Lung (tissue), 12 donors: ENCODE measurements around the gene RNF115. TPM values are rescaled to one million over a fixed set of nuclear protein-coding genes. Genes with fewer than 3 reads are reported as not detected.

ENCODE experiments used
- ATAC-seq: fragments of 200-7000 bp; cut with Tn5 transposase; one replicate; pipeline ENCODE4 v1.9.1; 2020; ENCODE audit warnings: moderate number of reproducible peaks; ENCODE audit not compliant: insufficient read depth, low FRiP score
- DNase-seq, 3 donors: peaks; one replicate each; pipeline ENCODE4 v3.0.0-alpha.2; 2013 to 2017
- H3K27ac ChIP-seq, 2 donors: one replicate each; pipeline ENCODE4 v1.5.1; 2013; ENCODE audit warnings: mild to moderate bottlenecking in 2 of 2, moderate library complexity in 2 of 2, control low read depth in 1 of 2, inconsistent platforms in 1 of 2, low read depth in 1 of 2, low read length in 1 of 2
- H3K27me3 ChIP-seq, 3 donors: one replicate each; pipeline ENCODE4 v1.5.1; 2013; ENCODE audit warnings: low read length in 2 of 3; ENCODE audit not compliant: control insufficient read depth in 3 of 3, insufficient read depth in 3 of 3
- H3K36me3 ChIP-seq, 4 donors: one replicate each; pipeline ENCODE4 v1.5.1; 2013; ENCODE audit warnings: low read length in 4 of 4, mild to moderate bottlenecking in 1 of 4, moderate library complexity in 1 of 4; ENCODE audit not compliant: control insufficient read depth in 4 of 4, insufficient read depth in 4 of 4
- H3K4me1 ChIP-seq, 5 donors: one replicate each; pipeline ENCODE4 v1.5.1; 2013; ENCODE audit warnings: low read length in 5 of 5, mild to moderate bottlenecking in 2 of 5, moderate library complexity in 1 of 5; ENCODE audit not compliant: control insufficient read depth in 5 of 5, insufficient read depth in 5 of 5
- H3K4me3 ChIP-seq: one replicate; pipeline ENCODE4 v1.5.1; 2013; ENCODE audit warnings: mild to moderate bottlenecking, control low read depth, moderate library complexity
- H3K9ac ChIP-seq, 2 donors: one replicate each; pipeline ENCODE4 v1.5.1; 2013; ENCODE audit warnings: low read length in 2 of 2, control low read depth in 1 of 2; ENCODE audit not compliant: insufficient read depth in 1 of 2
- H3K9me3 ChIP-seq, 4 donors: one replicate each; pipeline ENCODE4 v1.5.1; 2013; ENCODE audit warnings: low read length in 3 of 4, mild to moderate bottlenecking in 1 of 4, moderate library complexity in 1 of 4; ENCODE audit not compliant: control insufficient read depth in 4 of 4, insufficient read depth in 3 of 4
- CTCF ChIP-seq: IDR thresholded peaks from 2 replicates; pipeline ENCODE4 v1.5.1; 2012; ENCODE audit warnings: mild to moderate bottlenecking; ENCODE audit errors: control extremely low read depth, extremely low read depth
- WGBS, 2 donors: extraction: QIAGEN DNeasy Blood & Tissue Kit; methylation state at CpG; one replicate each; pipeline ENCODE4 v1.1.7; 2013; 5-methylcytosine and 5-hydroxymethylcytosine counted together
- polyA plus RNA-seq, 2 donors: library from polyadenylated mRNA; stranded (reverse); fragments of 200-250 nt; gene quantifications; one replicate each; pipeline ENCODE4 v1.2.1, GENCODE V29; 2013
- total RNA-seq, 2 donors: library from RNA; depleted of rRNA in 1 of 2; stranded (reverse); fragments of >200 nt in 1 of 2; gene quantifications; one replicate each; pipeline ENCODE4 v1.2.1, GENCODE V29; 2014 to 2021
- donor health status: control.
- donor health status: control.
- donor health status: Bipolar disorder and iron deficiency.
- donor health status: healthy.
- donor health status: DM: yes; HTN: yes; CAD: no.

RNF115 gene
- total and polyA plus RNA-seq, 4 donors = 4.4 to 21.6 (median 11.5) TPM

- 98 to 100% methylated on average over 1 of the region's 1 CpG for WGBS, 2 donors
- Histone ChIP-seq H3K9me3 (no peaks in the 10 kb centered on the region), H3K36me3 (peaks cover 0 to 3% (median under 1%) of the 10 kb centered on the region in 4 donors), H3K4me1 (peaks cover 0 to 7% (median 2%) of the 10 kb centered on the region in 5 donors), H3K27ac (no peak overlapping the region), H3K27me3 (no peaks in the 10 kb centered on the region), H3K9ac (no peak overlapping the region), H3K4me3 (no peak overlapping the region)
- DNase-seq (no peak), ATAC-seq (no peak)
- TF ChIP-seq CTCF = no peak
Measured at GRCh38 chr1:145736191-145736590, 87.7 kb downstream of the RNF115 start.

- no peak overlapping the region for H3K4me3 ChIP-seq
- ATAC-seq = no peak
- no peaks in the 10 kb centered on the region for H3K9me3 ChIP-seq
- no peaks in the 10 kb centered on the region for H3K27me3 ChIP-seq
- H3K36me3 ChIP-seq = no peaks in the 10 kb centered on the region
- TF ChIP-seq CTCF = no peak
- no peak overlapping the region for H3K9ac ChIP-seq
- 96 to 97% methylated on average over 3 of the region's 3 CpGs for WGBS, 2 donors
- no peak overlapping the region for H3K27ac ChIP-seq
- DNase-seq = no peak
- no peaks in the 10 kb centered on the region for H3K4me1 ChIP-seq
Measured at GRCh38 chr1:145730900-145731299, 93.0 kb downstream of the RNF115 start.

- Histone ChIP-seq H3K9me3 (no peaks in the 10 kb centered on the region), H3K27me3 (no peaks in the 10 kb centered on the region), H3K27ac (no peak overlapping the region), H3K36me3 (no peaks in the 10 kb centered on the region), H3K9ac (peak overlapping the region in 1 of 2 donors; percentile 5), H3K4me1 (no peaks in the 10 kb centered on the region), H3K4me3 (no peak overlapping the region)
- DNase-seq (no peak), ATAC-seq (no peak)
- WGBS, 2 donors = 82 to 83% methylated on average over 4 of the region's 4 CpGs
- TF ChIP-seq CTCF = no peak
Measured at GRCh38 chr1:145730467-145730866, 93.4 kb downstream of the RNF115 start.
